ENCODE results near the gene KLHDC1.

DNA sequence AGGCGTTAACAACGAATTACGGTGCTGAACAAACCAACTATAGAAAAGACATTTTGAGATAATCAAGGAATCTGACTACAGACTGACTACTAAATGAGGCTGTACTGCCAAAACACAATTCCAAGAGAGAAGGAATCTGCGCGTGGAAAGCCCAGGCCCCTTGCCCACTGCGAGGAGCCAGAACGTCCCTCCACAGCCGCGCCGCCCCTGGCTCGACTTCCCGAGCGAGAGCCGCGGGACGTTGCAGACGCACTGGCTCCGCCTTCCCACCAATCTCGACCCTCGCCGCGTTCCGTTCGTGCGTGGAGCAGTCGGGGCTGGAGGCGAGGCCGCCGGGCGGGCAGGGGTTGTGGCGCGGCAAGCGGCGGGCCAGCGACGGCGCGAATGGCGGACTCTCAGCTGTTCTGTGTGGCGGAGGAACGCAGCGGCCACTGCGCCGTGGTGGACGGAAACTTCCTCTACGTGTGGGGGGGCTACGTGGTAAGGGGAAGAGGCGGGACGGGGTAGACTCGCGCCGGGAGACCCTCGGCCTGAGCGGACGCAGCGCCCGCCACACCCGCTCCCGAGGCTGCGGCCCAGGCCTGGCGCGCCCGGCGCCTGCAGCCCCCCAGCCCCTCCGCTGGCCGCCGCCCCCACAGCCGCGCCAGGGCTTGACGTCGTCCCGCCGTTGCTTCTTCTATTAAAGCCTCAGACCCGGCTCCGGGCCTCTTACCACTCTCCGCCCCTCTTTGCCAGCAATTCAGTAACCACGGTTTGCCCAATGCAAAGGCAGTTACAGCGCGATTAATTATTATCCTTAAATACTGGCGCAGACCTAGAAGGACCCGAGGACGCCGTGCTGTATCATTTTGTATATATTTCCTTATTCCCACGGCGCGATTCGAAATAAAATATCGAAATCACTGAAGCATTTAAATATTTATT is at the start of gene KLHDC1:
- TF ChIP-seq CTCF (IDR thresholded peaks at IDR 0.05), result no peak
- peak; percentile 89 to 94 (median 93) for TF ChIP-seq POLR2A (IDR thresholded peaks at IDR 0.05)
